ENCODE measurements around the gene UBE2M.
A peak's percentile ranks its signal among the peaks of the same experiment; 100 is the strongest.

Gene UBE2M

DNA sequence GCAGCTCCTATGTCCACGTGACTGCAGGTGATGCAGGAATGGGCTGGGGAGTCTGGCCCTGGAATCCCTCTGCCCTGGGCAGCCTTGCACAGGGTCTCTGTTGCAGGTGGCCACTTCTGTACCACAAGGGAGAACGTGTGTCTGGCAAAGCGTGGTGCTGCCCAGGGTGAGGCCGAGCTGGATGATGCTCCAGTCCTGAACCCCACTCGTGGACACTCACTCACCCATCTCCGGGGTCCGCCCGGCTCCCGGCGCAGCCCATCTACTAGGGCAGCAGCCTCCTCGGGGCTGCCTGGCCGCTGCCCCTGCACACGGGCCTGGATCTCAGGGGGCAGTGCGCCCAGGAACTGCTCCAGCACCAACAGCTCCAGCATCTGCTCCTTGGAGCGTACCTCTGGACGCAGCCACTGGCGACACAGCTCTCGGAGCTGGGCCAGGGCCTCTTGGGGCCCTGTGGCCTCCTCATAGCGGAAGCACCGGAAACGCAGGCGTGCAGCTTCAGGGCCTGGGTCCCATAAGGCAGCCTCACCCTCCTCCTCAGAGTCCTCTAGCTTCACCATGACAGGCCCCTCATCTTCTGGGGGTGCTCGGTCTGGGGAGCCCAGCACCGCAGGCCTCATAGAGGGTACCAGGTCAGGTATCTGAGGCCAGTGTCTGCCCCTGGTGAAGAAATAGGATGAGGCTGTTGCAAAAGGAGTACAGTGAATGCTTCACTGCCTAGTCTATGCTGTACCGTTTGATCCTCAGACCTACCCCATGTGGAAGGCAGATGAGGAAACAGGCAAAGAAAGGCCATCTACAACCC is 12.6 kb upstream of the UBE2M start:
- no peak for DNase-seq (ENCODE audit: low read depth in 2 of 2)

DNA sequence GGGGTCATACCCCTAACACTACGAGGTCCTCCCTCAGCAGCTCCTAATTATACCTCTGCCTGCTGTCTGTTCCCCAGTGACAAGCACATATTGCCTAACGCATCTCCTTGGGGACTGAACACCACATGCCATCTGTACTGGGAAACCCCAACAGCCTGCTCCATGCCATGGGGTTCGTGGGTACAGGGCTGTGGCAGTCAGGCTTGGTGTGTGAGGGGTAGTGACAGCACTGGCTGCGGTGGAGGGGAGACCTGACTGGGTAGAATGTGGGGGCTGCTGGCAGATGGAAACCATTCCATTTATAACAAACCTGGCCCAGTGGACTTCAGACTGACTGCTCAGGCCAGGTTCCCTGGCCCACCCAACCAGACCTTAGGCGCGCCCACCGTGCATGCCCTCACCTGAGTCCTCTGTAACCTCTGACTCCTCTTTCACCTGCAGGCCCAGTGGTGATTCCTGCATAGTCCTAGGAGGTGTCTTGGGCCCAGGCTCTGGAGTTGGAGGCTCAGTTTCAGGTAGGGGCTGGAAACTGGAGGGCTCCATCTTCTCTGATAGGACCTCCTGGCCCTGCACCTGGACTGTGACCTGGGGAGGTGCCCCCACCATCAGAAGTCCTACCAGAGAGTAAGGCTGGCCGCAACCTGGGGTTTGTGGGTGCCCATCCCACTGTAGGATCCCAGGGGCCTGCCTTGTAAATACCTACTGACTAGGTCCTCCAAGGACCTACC is 11.7 kb upstream of the UBE2M start:
- no peak for DNase-seq (ENCODE audit: low read depth in 2 of 2)

DNA sequence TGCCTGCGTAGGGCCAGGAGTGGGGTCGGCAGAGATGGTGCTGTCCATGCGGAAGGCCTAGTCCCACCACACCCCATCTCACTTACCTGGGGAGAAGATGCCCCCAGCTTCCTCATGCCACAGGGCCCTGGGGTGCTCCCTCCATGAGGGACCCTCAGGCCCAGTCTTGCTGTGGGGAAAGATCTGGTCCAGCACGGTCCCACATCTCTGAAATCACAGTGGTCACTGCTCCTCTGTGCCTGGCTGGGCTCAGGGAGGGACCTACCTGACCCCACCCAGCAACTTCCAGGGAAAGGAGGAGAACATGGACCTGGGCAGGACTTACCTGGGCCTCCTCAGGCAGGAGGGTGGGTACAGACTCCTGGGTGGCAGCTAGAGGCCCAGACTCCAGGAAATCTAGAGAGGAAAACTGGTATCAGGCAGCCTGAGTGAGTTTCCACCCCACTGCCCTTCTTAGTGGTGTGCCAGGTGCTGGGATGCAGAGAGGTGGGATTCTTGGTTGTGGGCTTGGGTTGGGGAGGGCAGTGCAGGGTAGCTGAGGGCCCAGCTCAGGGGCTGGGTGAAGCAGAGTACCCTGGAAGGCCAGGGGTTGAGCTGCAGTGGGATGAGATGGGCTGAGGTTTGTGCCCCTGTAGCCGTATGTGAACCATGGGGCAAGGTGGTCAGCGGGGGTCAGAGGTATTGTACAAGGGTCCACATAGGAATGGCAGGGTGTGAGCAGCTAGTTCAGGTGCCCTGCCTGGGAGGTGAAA is 11.0 kb upstream of the UBE2M start:
- no peak for DNase-seq (ENCODE audit: low read depth in 2 of 2)

GRCh38 chr19:58568453-58569130 is 10.2 kb upstream of the UBE2M start:
- no peak for DNase-seq (ENCODE audit: low read depth in 2 of 2)

GRCh38 chr19:58566989-58567388 is 8.6 kb upstream of the UBE2M start:
- no peak for DNase-seq (ENCODE audit: low read depth in 2 of 2)

DNA sequence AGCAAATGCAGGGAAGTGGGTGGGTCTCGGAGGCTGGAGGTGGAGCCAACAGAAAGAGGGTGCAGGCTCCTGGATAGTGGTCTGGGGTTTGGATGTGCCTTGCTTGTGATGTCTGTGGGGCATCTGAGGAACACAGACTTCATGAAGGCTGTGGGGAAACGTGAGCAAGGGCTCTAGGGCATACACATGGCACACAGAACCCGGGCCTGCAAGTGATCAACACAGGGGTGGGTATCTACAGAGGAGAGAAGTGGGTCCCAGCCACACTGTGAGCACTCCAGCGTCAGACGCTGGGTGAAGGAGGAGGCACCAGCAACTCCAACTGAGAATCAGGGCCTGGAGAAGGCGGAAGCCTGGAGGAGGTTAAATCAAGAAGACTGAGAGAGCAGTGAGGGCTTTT is 5.4 kb upstream of the UBE2M start:
- DNase-seq (ENCODE audit: low read depth in 2 of 2): no peak

GRCh38 chr19:58563034-58563573 is 4.7 kb upstream of the UBE2M start:
- no peak for DNase-seq (ENCODE audit: low read depth in 2 of 2)

DNA sequence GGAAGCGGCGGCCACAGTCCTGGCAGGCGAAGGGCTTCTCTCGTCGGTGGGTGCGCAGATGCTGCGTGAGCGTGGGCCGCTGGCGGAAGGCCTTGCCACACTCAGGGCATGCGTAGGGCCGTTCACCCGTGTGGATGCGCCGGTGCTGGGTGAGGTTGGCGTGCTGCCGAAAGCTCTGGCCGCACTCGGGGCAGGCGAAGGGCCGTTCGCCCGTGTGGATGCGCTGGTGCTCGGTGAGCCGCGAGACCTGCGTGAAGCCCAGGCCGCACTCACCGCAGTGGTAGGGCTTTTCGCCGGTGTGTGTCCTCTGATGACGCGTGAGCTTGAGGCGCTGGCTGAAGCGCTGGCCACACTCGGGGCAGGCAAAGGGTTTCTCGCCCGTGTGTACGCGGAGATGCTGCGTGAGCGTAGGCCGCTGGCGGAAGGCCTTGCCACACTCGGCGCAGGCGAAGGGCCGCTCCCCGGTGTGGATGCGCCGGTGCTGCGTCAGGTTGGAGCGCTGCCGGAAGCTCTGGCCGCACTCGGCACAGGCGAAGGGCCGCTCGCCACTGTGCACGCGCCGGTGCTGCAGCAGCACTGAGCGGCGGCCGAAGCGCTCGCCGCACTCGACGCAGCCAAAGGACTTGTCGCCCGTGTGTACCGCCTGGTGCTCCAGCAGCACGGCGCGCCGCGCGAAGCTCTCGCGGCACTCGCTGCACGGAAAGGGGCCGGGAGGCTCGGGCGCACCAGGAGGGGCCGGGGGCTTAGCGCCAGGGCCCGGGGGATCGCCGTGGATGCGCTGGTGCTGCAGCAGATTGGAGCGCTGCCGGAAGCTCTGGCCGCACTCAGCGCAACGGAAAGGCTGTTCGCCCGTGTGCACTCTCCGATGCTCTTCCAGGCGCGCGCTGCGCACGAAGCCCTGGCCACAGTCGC is 4.0 kb upstream of the UBE2M start:
- no peak for DNase-seq (ENCODE audit: low read depth in 2 of 2)

DNA sequence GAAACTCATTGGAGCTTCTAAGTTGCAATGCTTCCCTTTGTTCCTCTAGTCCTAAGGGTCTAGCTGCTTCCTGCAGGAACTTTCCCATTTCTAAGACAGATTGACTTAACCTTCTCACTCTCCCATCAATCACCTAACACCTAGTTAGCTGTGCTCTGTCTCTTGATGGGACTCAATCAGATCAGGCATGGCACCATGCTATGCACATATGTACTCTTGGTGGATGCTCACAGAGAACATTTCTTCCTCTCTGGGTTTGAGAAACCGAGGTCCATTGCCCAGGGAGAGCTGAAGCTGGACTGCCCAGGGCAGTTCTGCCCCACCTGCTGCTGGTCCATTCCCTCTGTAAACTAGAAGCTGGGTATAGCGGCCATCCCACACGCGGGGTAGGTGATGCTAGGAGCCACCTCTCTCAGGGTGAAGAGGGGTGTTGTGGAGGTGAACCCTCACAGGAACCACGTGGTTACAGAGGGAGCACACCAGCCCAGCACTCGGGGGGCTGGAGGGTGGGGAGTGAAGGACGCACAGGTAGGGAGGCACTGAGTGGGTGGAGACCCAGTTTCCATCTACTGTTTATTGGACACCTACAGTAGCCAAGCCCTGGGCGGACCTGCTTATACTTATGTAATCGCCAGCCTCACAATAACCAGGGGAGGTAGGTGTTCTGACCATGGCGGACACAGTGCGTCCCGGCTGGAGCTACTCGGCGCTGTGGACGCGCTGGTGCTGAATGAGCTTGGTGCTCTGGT is 3.1 kb upstream of the UBE2M start:
- no peak for DNase-seq (ENCODE audit: low read depth in 2 of 2)

- no peak for DNase-seq (ENCODE audit: low read depth in 2 of 2)
Observed at GRCh38 chr19:58560921-58561320, 2.5 kb upstream of the UBE2M start.

DNA sequence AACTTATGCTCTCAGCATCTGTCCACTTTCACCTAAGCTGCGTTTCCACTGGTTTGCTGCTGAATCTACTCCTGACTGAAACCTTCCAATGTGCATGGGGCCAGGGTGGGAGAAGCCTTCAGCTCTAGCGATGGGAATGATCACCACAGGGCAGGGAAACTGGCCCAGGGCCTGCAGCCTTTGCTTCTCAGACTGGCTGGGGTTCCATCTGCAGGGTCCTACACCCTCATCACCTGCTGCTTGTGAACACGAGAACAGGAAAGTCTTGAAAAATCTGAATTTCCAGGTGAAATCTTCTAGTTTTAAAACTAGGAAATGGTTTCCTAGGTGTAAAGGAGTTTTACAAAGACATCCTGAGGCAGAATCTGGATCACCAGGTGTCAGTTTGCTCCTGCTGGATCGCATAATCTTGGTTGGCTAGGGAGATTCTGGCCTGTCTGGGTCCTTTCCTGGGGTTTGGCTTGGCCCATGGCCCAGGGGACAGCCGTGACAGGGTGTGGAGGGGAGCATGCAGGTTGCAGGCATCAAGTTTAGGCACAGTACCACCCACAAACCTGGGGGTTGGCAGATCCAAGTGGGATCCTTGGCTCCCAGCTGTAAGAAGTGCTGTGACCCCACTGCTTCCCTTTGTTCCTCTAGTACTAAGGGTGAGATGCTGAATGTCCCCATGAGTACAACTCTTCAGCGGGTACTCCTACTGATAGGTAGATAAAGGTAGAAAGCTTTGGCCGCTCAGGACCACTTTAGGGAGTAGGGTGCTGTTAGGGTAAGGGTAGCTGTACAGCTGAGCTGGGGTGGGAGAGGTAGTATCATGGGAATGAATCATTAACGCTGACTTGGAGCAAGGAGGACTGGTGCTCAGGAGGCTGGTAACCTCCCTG is 1.8 kb upstream of the UBE2M start:
- no peak for DNase-seq (ENCODE audit: low read depth in 2 of 2)

DNA sequence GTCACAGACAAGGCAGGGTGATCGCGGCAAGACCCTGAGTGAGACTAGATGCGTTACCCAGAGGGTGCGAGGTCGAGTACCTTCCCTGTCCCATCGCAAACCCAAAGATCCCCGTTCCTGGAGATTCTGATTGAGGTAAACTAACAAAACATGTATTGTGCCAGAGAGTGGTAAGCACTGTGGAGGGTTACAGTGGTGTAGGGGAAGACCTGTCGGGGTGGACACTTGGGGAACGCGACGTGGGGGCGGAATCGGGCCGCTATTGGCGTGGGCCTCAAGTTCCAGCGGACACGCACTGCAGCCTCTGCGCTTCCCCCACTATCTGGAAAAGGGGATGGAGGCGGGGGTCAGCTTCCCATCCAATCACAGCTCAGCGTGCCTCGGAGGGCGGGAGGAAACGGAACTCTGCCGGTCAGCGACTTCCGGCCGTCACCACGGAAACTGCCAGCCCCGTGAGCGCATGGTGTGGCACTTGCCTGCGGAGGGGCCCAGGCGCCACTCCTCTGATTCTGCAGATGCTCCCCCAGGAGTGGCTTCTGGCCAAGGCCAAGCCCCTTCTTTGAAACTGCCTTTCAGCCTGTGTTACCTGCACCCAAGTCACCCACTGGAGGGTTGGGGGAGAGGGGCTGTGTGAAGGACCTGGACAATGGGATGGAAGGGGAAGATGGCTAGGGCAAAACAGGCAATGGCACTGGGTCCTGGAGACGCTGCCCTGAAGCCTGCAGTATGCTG is 1.0 kb upstream of the UBE2M start:
- peak; percentile 48 to 60 for DNase-seq (ENCODE audit: low read depth in 2 of 2)

DNA sequence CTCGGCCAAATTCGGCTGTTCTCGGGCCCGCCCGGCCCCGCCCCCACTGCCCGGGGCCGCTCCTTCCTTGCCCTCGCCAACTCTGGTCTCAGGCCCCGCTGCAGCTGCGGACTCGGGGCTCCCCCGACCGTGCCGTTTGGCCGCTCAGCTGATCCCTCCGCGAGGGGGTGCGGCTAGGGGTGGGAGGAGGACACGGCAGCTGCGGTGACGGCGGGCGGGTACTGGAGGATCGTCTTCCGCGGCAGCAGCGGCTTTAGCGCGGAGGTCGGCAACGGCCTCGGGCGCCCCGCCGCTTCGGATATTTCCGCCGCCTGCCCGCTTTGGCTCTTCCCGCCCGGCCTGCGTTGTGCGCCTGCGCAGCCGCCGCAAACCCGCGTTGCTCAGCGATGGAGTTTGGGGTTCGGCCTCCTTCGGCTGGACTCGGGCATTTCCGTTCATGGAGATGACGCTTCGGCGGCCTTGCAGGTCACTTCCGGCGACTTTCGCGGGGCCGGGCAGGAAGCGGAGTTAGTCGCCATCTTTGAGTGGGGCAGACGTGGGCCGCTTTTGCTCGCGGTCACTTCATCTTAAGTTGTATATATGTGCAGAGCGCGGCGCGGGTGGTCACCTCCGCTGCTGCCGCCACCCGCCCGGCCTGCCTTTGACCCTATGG is 338 bp upstream of the UBE2M start:
- DNase-seq (ENCODE audit: low read depth in 2 of 2): peak; percentile 97 to 99

DNA sequence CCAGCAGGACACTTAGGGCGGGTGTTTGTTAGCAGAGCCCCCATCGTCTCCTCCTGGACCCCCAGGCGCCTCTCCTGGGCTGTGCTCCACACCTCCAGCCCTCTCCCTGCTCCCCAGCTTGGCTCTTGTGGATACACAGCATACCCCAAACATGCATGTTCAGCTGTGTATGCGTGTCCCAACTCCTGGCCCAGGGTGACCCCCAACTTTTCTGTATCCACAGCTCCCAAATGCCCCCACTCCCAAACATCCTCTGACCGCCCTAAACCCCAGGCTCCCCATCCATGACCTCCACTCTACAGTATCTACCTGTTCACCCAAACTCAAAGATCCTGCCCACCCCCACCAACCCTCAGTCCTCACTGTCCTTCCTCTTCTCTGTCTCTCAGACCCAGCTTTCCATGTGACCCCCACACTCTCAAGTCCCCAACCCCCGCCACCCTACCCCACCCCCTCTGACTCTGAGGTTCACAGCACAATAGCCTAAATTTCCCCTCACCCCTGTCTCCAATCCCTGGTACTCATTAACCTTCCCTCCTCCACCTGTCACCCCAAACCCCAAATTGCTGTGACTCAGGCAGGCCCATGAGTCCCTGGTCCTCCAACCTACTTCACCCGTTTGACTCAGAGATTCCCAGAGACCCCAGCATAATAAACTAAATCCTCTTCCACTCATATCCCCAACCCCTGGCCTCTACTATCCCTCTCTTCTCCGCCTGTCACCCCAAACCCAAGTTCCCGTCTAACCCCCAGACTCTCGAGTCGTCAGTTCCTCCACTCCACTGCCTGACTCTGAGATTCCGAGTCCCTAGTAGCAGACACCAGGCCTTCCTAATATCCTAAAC is 968 bp downstream of the UBE2M start:
- no peak for DNase-seq (ENCODE audit: low read depth in 2 of 2)

- DNase-seq (ENCODE audit: low read depth in 2 of 2): no peak
Observed at GRCh38 chr19:58556622-58557220, 1.7 kb downstream of the UBE2M start.

GRCh38 chr19:58555920-58556621 is 2.3 kb downstream of the UBE2M start:
- DNase-seq (ENCODE audit: low read depth in 2 of 2): no peak
